Neutrophil (primary cell): Measurements from ENCODE around the gene C2CD4D.

Experiments used
- H3K27ac ChIP-seq: fragments of 200-600 bp; sonication (generic); 2 replicates; pipeline ENCODE4 v1.5.1; 2016; ENCODE audit warnings: mild to moderate bottlenecking, moderate library complexity
- H3K27me3 ChIP-seq: fragments of 200-600 bp; sonication (generic); 2 replicates; pipeline ENCODE4 v1.6.0; 2016; ENCODE audit warnings: mild to moderate bottlenecking
- H3K36me3 ChIP-seq: fragments of 200-600 bp; sonication (generic); 2 replicates; pipeline ENCODE4 v1.5.1; 2017
- H3K4me1 ChIP-seq, 2 experiments: fragments of 200-600 bp in 1 of 2; sonication (generic) in 1 of 2; 1 replicate in 1 of 2; 2 replicates in 1 of 2; pipeline versions ENCODE4 v1.5.1 to v1.6.1; 2013 to 2016; ENCODE audit warnings: low read depth in 1 of 2, low read length in 1 of 2, mild to moderate bottlenecking in 1 of 2, moderate library complexity in 1 of 2; ENCODE audit not compliant: control insufficient read depth in 1 of 2, insufficient read depth in 1 of 2
- H3K4me3 ChIP-seq, 2 experiments: fragments of 200-600 bp in 1 of 2; sonication (generic) in 1 of 2; 1 replicate in 1 of 2; 2 replicates in 1 of 2; pipeline ENCODE4 v1.5.1; 2013 to 2016; ENCODE audit warnings: low read depth in 1 of 2, low read length in 1 of 2, mild to moderate bottlenecking in 1 of 2, moderate library complexity in 1 of 2
- H3K9me3 ChIP-seq: fragments of 200-600 bp; sonication (generic); 2 replicates; pipeline ENCODE4 v1.5.1; 2016
- TF ChIP-seq, protein P1 (sequence below): fragments of 200-600 bp; sonication (generic); IDR thresholded peaks from 2 replicates; pipeline ENCODE4 v1.5.1; 2016; ENCODE audit warnings: antibody characterized with exemption

The C2CD4D gene

DNA sequence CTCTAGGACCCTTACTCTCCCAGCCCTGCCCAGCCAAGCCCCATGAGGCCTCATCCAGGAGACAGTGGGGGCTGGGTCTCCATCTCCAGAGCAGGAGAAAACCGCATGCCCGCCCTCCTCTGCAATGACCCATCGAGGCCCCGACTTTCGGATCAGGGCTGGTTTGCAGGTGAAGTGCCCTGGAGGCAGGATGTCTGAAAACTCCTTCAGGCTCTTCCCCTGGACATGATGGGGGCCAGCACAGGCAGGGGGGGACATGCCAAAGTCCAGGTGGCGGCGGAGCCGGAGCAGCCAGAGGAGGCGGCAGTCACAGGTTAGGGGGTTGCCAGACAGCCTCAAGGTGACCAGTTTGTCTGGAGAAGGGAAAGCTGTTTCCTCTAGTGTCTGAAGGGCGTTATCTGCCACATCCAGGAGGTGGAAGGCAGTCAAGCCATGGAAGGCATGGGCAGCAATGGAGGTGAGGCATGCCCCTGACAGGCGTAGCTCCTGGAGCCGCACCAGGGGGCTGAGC, 38.3 kb downstream of the C2CD4D start:
- peaks cover 77% of the 10 kb centered on the region for H3K27me3 ChIP-seq
- H3K4me3 ChIP-seq = no peak overlapping the region
- TF ChIP-seq, protein P1, sequence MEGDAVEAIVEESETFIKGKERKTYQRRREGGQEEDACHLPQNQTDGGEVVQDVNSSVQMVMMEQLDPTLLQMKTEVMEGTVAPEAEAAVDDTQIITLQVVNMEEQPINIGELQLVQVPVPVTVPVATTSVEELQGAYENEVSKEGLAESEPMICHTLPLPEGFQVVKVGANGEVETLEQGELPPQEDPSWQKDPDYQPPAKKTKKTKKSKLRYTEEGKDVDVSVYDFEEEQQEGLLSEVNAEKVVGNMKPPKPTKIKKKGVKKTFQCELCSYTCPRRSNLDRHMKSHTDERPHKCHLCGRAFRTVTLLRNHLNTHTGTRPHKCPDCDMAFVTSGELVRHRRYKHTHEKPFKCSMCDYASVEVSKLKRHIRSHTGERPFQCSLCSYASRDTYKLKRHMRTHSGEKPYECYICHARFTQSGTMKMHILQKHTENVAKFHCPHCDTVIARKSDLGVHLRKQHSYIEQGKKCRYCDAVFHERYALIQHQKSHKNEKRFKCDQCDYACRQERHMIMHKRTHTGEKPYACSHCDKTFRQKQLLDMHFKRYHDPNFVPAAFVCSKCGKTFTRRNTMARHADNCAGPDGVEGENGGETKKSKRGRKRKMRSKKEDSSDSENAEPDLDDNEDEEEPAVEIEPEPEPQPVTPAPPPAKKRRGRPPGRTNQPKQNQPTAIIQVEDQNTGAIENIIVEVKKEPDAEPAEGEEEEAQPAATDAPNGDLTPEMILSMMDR = no peak
- H3K9me3 ChIP-seq = no peaks in the 10 kb centered on the region
- no peaks in the 10 kb centered on the region for H3K36me3 ChIP-seq
- H3K27ac ChIP-seq = no peak overlapping the region
- no peaks in the 10 kb centered on the region for H3K4me1 ChIP-seq

DNA sequence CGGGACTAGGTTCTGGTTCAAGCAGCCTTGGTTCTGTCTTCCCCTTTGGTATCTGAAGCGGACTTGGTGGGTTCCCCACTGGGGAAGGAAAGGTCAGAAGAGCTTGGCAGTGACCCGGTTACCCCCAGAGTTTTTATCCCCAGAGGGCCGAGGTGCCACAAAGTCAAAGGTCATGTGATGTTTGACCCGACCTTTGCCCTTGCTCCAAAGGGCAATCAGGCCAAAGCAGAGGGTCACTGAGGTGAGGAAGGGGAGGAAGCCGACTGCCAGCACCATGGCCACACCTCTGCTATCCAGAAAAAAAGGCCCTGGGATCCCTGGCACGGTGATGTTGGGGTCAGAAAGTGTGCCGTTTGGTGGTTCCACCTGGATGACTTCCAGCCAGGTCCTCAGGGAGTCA, 38.8 kb downstream of the C2CD4D start:
- Histone ChIP-seq H3K4me1 (no peaks in the 10 kb centered on the region), H3K27me3 (peaks cover 73% of the 10 kb centered on the region), H3K4me3 (no peak overlapping the region), H3K36me3 (no peaks in the 10 kb centered on the region), H3K27ac (no peak overlapping the region), H3K9me3 (no peaks in the 10 kb centered on the region)
- TF ChIP-seq, protein P1 = no peak

DNA sequence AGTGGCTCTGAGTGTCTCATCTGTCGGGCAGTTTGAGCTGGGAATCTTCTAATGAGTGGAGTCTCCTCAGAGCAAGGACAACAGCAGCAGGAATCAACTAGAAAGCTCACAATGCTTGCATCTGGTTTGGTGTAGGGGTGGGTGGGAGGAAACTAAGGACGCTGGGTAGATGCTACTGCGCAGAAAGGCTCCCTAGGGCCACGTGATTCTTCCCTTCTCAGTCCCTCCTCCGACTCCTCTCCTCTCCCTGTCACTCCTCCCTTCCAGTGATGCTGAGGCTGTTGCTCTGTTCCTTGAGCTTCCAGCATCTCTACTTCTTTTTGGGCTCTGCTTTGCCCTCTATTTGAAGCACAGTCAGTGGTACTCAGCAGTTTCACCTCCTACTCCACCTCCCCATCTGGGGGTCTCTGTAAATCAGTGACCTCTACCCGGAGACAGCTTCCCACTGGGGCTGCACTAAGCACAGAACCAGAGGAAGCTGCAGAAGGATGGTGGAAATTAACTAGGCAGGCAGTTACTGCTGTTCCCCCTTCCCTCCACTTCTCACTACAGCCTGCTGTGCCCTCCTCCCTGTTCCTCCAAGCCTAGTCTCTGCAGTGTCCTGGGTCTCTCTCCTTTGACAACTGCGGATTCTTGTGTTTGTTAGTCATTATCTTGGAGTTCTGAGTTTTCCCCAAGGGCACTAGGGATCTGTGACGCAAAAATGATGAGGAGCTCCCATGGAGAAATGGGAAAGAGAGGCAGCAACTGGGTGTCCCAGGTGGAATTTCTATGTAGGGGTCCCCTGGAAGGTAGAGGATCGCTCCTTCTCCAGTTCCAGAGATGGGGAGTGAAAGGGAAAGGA, 40.2 kb downstream of the C2CD4D start:
- no peak overlapping the region for H3K4me3 ChIP-seq
- TF ChIP-seq, protein P1 = no peak
- H3K4me1 ChIP-seq = no peaks in the 10 kb centered on the region
- peaks cover 59% of the 10 kb centered on the region for H3K27me3 ChIP-seq
- no peaks in the 10 kb centered on the region for H3K9me3 ChIP-seq
- no peak overlapping the region for H3K27ac ChIP-seq
- H3K36me3 ChIP-seq = no peaks in the 10 kb centered on the region

DNA sequence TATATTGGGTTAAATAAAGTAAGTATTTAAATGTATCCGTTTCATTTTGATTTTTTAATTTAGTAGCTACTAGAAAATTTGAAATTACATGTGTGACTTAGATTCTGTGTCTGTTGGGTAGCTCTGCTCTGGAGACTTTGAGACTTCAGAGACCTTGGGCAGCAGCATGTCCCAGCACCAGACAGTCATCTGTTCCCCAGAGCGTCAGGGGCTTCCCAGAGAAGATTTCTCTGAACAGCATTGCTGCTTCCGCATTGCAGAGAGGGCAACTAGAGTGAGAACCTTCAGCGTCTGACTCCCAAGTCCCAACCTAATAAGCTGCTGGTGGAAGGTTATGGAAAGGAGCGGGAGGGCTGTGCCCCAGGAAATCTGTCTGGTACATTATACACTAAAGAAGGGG, 41.0 kb downstream of the C2CD4D start:
- no peaks in the 10 kb centered on the region for H3K9me3 ChIP-seq
- no peaks in the 10 kb centered on the region for H3K4me1 ChIP-seq
- peaks cover 51% of the 10 kb centered on the region for H3K27me3 ChIP-seq
- no peak overlapping the region for H3K4me3 ChIP-seq
- H3K36me3 ChIP-seq = no peaks in the 10 kb centered on the region
- H3K27ac ChIP-seq = no peak overlapping the region
- TF ChIP-seq, protein P1 = no peak

DNA sequence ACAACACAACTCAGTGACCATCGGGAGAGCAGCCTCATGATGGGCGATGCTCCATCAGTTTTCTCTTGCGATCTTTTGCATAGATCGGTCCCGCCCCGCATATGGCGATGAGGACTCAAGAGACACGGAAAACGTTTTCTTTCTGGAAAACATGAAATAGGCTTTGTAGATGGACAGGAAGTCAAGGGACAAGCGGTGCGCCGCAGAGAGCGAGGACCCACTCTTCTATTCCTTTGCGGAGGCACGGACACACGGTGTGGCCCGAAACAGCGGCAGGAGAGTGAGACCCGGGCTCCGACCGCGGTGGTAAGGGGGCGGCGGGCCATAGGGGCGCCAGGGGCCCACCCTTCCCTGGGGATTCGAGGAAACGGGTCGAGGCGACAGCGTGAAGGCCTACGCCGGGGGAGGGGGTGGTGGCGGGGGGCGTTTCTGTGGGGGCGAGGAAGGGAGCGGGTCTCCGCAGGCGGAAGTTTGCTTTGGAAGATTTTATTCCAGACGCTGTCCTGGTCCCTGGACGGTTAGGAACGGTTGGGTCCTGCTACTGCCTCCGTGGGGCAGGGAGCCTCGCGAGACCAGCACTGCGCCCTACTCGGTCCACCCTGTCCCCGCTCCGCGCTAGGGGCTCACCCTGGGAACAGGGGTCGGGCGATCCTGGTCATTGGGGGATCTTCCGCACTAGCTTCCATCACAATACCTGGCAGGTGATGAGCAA, 48.5 kb downstream of the C2CD4D start:
- H3K36me3 ChIP-seq = no peaks in the 10 kb centered on the region
- H3K27me3 ChIP-seq = peaks cover 22% of the 10 kb centered on the region
- H3K4me3 ChIP-seq = peak overlapping the region; percentile 93
- H3K4me1 ChIP-seq = peaks cover 9 to 18% of the 10 kb centered on the region in 2 experiments
- H3K27ac ChIP-seq = peak overlapping the region; percentile 45
- TF ChIP-seq, protein P1 = no peak
- no peaks in the 10 kb centered on the region for H3K9me3 ChIP-seq
